GM23338 (cell line): ENCODE measurements around the gene THBS2.

Experiments
- CREB1 ChIP-seq: fragments of 250-450 bp; sonication (Bioruptor Pico); IDR thresholded peaks from 2 replicates; pipeline ENCODE4 v1.5.0; 2020; ENCODE audit warnings: low read depth, mild to moderate bottlenecking, moderate library complexity
- EZH2 ChIP-seq: fragments of 200-600 bp; sonication (generic); IDR thresholded peaks from one replicate; pipeline ENCODE4 v1.8.0; 2017; ENCODE audit warnings: antibody characterized with exemption, mild to moderate bottlenecking, low read depth; ENCODE audit not compliant: unreplicated experiment
- EZH2phosphoT487 ChIP-seq: fragments of 200-600 bp; sonication (generic); IDR thresholded peaks from one replicate; pipeline ENCODE4 v1.8.1; 2018; ENCODE audit warnings: antibody characterized with exemption; ENCODE audit not compliant: unreplicated experiment
- NANOG ChIP-seq: IDR thresholded peaks from 2 replicates; pipeline ENCODE4 v1.6.1; 2016; ENCODE audit warnings: antibody characterized with exemption, borderline replicate concordance
- POLR2AphosphoS5 ChIP-seq: IDR thresholded peaks from 2 replicates; pipeline ENCODE4 v1.6.1; 2016; ENCODE audit warnings: antibody characterized with exemption, low read depth
- ZNF114 ChIP-seq: fragments of 250-450 bp; sonication (Bioruptor Pico); IDR thresholded peaks from 2 replicates; pipeline ENCODE4 v1.5.0; 2020; ENCODE audit warnings: mild to moderate bottlenecking, moderate library complexity
- ZNF331 ChIP-seq: fragments of 250-450 bp; sonication (Bioruptor Pico); IDR thresholded peaks from 2 replicates; pipeline ENCODE4 v1.5.0; 2020; ENCODE audit warnings: low read depth, mild to moderate bottlenecking, moderate library complexity
- TF ChIP-seq, protein P1 (sequence below), 2 experiments: fragments of 200-600 bp in 1 of 2; sonication (generic) in 1 of 2; conservative IDR thresholded peaks; 2 replicates each; pipeline versions ENCODE4 v1.5.1 to v1.6.1; 2016 to 2017; ENCODE audit warnings: antibody characterized with exemption in 2 of 2, low read depth in 2 of 2, mild to moderate bottlenecking in 2 of 2, moderate library complexity in 1 of 2
- TF ChIP-seq, protein P2 (sequence below): IDR thresholded peaks from one replicate; pipeline ENCODE4 v1.6.1; 2018; ENCODE audit warnings: antibody characterized with exemption; ENCODE audit not compliant: unreplicated experiment
- TF ChIP-seq, protein P3 (sequence below): IDR thresholded peaks from 2 replicates; pipeline ENCODE4 v1.6.1; 2016; ENCODE audit warnings: antibody characterized with exemption

DNA sequence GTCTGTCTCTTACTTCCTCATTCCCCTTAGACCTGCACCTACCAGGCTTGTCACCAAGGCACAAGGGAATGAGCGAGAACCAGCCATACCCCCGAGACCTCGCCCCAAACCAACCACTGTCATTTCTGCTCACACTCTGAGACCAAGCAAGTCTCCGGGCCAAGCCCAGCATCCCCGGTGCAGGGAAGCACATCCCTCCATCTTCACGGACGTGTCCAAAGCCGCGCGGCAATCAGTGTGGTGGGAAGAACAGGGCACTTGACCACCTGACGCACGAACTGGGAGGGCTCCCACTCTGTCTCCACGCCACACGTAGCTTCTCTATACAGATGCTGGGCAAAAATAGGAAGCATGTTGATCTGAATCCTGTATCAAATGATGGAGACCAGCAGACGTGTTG is 28.4 kb upstream of the THBS2 start:
- TF ChIP-seq, protein P1, sequence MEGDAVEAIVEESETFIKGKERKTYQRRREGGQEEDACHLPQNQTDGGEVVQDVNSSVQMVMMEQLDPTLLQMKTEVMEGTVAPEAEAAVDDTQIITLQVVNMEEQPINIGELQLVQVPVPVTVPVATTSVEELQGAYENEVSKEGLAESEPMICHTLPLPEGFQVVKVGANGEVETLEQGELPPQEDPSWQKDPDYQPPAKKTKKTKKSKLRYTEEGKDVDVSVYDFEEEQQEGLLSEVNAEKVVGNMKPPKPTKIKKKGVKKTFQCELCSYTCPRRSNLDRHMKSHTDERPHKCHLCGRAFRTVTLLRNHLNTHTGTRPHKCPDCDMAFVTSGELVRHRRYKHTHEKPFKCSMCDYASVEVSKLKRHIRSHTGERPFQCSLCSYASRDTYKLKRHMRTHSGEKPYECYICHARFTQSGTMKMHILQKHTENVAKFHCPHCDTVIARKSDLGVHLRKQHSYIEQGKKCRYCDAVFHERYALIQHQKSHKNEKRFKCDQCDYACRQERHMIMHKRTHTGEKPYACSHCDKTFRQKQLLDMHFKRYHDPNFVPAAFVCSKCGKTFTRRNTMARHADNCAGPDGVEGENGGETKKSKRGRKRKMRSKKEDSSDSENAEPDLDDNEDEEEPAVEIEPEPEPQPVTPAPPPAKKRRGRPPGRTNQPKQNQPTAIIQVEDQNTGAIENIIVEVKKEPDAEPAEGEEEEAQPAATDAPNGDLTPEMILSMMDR (conservative IDR thresholded peaks at IDR 0.05; ENCODE audit: low read depth in 2 of 2): no peak
- TF ChIP-seq EZH2 (no peak), POLR2AphosphoS5 (no peak), EZH2phosphoT487 (no peak), NANOG (no peak), ZNF331 (CRISPR knock-in tag) (no peak), CREB1 (no peak), ZNF114 (CRISPR knock-in tag) (no peak)
- TF ChIP-seq, protein P2, sequence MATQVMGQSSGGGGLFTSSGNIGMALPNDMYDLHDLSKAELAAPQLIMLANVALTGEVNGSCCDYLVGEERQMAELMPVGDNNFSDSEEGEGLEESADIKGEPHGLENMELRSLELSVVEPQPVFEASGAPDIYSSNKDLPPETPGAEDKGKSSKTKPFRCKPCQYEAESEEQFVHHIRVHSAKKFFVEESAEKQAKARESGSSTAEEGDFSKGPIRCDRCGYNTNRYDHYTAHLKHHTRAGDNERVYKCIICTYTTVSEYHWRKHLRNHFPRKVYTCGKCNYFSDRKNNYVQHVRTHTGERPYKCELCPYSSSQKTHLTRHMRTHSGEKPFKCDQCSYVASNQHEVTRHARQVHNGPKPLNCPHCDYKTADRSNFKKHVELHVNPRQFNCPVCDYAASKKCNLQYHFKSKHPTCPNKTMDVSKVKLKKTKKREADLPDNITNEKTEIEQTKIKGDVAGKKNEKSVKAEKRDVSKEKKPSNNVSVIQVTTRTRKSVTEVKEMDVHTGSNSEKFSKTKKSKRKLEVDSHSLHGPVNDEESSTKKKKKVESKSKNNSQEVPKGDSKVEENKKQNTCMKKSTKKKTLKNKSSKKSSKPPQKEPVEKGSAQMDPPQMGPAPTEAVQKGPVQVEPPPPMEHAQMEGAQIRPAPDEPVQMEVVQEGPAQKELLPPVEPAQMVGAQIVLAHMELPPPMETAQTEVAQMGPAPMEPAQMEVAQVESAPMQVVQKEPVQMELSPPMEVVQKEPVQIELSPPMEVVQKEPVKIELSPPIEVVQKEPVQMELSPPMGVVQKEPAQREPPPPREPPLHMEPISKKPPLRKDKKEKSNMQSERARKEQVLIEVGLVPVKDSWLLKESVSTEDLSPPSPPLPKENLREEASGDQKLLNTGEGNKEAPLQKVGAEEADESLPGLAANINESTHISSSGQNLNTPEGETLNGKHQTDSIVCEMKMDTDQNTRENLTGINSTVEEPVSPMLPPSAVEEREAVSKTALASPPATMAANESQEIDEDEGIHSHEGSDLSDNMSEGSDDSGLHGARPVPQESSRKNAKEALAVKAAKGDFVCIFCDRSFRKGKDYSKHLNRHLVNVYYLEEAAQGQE: no peak
- TF ChIP-seq, protein P3, sequence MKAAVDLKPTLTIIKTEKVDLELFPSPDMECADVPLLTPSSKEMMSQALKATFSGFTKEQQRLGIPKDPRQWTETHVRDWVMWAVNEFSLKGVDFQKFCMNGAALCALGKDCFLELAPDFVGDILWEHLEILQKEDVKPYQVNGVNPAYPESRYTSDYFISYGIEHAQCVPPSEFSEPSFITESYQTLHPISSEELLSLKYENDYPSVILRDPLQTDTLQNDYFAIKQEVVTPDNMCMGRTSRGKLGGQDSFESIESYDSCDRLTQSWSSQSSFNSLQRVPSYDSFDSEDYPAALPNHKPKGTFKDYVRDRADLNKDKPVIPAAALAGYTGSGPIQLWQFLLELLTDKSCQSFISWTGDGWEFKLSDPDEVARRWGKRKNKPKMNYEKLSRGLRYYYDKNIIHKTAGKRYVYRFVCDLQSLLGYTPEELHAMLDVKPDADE: no peak
